GM19023 (cell line): Measurements from ENCODE around the gene DIS3L2.
"Not testable (repeated sequence)": the region's sequence is repeated elsewhere in the genome, so short reads cannot be mapped to it uniquely, and the experiment has no call there.

Experiments
- ATAC-seq: cut with Tn5 transposase; IDR thresholded peaks from one replicate; pipeline ENCODE4 v1.9.1; 2021; ENCODE audit warnings: mild to moderate bottlenecking, moderate library complexity; ENCODE audit not compliant: unreplicated experiment

The DIS3L2 gene

DNA sequence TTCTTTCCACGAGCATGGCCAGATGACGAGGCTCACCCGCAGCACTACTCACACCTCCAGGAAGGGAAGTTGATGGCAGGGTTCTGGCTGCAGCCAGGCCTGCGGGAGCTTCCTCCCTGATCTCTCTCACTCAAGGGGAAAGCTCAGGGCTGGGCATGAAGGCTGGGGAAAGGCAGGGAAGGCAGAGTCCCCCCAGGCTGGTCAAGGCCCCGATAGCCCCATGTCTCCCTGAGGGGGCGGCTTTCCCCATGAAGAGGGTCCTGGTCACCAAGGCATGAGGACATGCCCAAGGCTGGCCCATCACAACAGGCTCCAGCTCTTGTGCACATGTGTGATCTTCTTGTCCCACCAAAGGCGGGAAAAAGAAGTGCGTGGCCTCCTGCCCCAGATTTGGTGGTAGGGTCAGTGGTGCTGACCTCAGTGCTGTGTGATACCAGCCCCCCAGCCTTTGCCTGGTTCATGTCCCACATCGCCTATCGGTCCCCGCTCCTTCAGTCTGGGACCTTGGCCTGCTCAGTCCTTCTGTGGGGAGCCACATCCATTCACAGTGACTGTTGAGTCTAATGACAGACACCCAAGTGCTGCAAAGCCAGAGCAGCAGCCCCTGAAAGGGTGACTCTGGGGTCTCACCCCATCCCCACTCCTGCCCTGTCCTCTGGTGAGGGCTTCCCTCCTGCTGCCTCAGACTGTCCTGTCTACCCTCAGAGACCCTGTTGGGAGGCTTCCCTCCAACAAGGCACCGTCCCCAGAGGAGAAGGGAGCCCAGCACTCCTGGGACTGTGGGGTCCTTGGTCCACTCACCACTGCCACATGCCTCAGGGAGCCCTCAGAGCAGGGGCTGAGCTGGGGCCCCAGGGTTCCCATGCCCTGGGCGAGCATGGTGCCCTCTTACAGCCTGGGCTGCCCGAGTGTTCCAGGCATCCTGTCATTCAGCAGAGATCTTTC lies 367.3 kb downstream of the DIS3L2 start:
- no peak for ATAC-seq

DNA sequence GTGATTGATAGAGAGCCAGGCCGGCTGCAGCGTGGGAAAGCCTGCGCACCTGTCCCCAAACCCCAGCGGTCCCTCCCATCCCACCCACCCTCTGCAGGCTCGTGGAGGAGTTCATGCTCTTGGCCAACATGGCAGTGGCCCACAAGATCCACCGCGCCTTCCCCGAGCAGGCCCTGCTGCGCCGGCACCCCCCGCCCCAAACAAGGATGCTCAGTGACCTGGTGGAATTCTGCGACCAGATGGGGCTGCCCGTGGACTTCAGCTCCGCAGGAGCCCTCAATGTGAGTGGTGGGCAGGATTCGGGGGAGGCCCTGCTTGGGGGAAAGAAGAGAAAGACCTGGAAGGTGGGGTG lies 368.2 kb downstream of the DIS3L2 start:
- no peak for ATAC-seq

DNA sequence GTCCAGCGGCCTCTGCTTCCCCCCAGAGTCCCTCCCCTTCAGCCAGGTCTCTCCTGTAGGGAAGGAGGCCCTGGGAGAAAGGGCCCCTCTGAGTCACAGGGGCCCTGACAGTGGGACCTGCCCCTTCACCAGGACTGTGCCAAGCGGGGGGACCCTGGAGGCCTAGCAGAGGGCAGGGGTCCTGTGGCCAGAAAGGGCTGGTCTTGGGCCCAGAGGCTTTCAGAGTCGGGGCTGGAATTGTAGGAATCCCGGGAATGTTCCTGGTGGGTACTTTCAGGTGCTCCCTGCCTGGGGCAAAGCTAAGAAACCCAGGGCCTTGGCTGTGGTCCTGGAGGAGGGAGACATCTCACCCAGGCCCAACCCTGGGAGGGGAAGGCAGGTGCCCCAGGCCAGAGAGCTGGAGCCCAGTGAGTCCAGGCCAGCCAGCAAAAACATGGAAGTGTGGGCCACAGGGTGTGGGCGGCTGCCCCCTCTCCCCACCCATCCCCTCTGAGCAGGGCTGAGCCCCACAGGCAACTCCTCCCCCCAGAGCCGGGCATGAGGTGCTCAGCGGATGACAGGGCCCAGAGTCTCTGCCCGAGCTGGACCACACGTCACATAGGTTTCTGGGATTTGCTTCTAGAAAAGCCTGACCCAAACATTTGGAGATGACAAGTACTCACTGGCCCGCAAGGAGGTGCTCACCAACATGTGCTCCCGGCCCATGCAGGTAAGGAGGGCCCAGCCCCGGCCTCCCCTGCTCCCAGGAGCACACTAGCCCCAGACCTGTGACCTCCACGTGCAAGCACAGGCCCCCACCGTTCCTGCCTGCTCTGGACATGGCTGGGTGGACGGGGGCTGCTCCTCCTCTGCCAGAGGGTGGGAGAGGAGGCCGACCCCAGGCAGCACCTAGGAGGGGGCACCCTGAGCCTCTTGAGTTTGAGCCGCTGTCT lies 368.8 kb downstream of the DIS3L2 start:
- ATAC-seq: no peak

DNA sequence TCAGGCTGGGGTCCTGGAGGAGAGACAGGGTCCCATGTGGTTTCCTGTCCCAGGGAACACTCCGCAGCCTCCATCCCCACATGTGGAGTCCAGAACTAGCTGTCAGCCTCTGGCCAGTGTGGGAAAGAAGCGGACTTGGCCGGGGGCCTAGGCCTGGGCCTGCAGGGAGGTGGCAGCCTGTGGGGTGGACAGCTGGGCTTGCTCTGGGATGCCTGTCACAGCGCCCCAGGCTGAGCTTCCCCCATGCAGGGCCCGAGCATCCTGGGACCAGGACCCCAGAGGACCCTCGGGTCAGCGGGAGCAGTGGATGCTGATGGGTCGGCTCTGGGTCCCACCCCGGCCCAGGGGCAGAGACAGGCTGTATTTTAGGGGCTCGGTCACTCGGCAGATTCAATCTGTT lies 369.5 kb downstream of the DIS3L2 start:
- ATAC-seq: not testable (repeated sequence)

DNA sequence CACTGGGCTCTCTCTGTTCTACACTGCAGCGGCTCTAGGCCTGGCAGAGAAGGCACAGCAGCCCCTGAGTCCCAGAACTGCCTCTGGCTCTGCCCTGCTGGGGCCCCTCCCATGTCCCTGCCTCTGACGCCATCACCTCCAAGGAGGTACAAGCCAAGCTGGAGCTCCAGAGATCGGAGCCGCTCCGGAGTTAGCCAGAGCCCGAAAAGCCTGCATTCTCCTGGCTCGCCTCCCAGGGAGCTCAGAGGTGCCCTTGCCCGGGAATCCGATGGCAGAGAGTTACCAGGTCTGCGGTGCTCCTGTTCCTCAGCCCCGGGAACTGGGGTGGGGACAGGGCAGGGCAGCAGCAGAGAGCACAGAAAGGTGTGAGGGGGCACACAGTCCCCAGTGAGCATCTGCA lies 370.1 kb downstream of the DIS3L2 start:
- not testable (repeated sequence) for ATAC-seq

DNA sequence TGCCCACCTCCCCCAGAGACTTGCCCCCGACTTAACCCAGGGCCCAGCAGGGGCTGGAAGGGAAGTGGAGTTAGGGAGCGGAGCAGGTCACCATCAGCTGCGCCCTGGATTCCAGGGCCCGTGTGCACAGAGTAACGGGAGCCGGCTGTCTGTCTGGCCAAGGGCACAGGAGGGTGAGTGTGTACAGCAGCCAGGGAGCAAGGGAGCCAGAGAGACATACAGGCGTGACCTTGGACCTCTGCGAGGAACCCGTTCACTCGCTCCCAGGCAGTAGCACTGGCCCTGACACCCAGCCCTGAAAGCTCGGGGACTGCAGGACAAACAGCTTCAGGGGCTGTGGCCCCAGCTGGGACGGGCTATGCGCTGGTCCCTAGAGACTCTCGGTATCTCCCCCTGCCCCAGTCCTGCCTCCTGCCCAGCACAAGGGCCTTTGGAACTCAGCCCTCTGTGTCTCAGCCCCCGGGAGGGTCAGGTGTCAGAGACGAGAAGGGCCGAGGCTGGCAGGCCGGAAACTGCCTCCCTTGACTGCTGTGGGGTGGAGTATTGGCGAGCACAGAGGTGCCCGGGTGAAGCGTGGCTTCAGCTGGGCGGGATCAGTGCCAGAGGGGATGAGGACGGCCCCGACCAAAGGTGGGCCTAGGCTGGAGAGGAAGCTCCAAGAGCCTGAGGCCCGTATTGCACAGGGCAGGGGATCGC lies 370.9 kb downstream of the DIS3L2 start:
- not testable (repeated sequence) for ATAC-seq

DNA sequence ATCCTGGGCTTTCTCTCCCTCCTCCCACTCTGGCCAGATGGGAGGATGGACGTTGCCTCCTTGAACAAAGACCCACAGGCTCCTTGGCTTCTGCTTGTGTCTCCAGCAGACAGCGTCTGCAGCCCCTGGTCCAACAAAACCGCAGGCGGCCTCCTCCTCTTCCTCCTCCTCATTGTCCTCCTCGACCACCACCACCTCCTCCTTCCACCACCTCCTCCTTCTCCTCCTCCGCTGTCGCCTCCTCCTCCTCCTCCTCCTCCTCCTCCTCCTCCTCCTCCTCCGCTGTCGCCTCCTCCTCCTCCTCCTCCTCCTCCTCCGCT lies 371.4 kb downstream of the DIS3L2 start:
- ATAC-seq: no peak

DNA sequence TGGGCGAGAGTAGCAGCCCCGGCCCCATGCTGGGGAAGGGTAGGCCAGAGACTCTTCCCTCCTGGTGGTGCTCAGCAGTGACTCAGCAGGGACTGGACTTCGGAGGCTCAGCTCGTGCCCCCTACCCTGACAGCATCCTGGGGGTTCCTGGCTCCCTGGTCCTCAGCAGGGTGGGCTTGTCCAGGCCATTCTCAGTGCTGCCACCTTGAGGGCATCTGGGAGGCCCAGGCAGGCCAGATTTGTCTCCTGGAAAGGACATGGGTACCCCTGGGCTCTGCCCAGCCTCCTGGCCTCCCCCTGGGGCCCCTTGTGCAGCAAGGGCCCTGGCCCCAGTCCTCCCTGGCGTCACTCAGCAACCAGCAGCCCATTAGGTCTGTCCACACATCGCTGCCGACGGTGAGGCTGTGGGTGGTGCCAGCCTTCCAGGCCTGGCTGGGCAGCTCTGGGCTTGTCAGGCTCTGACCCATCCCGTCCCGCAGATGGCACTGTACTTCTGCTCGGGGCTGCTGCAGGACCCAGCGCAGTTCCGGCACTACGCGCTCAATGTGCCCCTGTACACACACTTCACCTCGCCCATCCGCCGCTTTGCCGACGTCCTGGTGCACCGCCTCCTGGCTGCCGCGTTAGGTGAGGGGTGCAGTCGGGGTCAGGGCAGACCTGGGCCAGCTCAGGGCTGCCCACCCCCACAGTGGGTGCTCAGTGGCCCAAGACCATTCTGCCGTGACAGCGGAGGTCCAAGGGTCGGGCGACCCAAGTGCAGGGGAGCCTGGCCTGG lies 372.0 kb downstream of the DIS3L2 start:
- ATAC-seq: no peak

DNA sequence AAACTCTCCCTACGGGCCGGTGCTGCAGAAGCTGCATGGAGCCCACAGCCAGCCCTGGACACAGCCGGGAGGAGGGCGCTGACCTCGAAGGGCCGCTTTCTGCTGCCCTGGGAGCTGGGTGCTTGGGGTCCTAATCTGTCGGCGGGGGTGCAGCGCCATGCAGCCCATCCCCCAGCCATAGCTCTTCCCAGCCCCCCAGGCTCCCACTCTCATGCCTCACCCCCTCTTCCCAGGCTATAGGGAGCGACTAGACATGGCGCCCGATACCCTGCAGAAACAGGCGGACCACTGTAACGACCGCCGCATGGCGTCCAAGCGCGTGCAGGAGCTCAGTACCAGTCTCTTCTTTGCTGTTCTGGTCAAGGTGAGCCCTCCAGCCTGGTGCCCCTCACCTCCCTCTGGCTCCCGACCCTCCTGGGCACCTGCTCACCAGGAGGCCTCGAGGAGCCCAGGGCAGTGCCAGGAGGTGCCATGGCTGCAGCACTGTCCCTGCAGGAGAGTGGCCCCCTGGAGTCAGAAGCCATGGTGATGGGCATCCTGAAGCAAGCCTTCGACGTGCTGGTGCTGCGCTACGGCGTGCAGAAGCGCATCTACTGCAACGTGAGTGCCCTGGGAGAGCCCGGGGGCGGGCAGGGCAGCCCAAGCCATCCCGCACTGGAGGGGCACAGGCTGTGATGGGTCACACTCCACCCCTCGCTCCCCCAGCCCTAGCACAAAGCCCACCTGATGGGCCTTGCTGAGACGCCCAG lies 372.8 kb downstream of the DIS3L2 start:
- not testable (repeated sequence) for ATAC-seq

DNA sequence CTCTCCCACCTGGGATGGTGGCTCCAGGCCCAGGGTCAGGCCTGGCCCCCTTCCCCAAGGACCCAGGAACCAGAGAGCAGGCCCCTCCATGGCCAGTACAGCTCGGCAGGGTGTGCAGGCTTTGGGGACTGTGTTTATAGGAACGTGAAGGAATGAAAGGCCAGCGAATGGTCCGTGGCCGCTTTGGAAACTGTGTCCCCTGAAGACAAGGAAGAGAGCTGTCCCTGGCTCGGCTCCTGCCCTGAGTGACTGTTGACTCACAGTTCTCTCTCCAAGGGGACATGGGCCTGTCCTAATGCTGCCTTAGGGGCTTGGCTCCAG lies 373.3 kb downstream of the DIS3L2 start:
- not testable (repeated sequence) for ATAC-seq

DNA sequence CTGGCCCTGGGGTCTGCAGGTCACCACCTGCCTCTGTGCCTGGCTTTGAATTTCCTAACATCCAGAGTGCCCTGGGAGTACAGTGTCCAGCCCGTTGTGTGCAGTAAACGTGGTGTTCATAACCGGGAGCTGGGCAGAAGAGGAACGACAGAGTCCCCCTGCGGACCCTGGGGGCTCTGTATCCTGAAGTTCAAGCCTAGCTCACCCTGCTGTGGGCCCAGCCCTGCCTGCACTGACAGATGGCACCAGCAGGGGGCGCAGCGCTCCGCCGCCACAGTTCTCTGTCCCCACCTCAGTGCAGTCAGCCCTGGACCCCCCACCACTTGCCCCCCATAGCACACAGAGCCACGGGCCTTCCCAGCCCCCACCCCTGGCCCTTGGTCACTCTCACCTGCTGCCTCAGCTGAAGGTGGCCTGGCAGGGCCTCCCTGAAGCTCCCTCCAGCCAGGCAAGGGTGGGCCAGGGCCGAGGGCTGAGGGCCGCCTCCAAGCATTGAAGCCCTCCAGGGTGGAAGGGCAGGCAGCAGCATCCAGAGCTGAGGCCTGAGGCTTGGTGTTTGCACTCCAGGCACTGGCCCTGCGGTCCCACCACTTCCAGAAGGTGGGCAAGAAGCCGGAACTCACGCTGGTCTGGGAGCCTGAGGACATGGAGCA lies 373.8 kb downstream of the DIS3L2 start:
- not testable (repeated sequence) for ATAC-seq

DNA sequence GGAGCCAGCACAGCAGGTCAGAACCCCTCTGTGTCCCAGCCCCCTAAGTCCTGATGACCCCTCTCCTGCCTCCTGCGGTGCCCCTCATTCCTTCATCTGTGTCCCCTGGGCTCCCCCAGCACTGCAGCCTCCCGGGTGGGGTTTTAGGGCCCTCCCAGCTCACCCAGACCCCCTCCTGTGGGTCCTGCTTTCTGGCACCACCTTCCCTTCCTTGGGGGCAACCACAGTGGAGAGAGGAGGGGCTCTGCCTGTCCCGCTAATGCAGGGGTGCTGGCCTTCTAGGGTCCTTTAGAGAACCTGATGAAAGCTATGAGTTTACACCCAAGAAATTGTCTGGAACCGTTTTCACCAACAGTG lies 374.3 kb downstream of the DIS3L2 start:
- no peak for ATAC-seq

DNA sequence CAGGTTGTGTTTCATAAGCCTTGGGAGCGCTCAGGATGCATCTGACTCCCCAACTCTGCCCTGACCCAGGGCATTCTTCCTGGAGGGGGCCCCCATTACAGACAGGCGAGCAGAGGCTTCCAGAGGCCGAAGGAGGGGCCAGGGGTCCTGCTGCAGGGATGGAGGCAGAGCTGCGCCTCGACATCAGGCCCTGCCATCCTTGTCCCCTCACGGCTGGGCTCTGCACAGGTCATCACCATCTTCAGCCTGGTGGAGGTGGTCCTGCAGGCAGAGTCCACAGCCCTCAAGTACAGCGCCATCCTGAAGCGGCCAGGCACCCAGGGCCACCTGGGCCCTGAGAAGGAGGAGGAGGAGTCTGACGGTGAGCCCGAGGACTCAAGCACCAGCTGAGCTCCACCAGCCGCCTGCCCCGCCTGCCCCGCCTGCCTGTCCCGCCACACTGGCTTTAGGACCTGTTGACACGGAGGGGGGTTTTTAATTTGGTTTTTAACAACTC lies 374.8 kb downstream of the DIS3L2 start:
- no peak for ATAC-seq

DNA sequence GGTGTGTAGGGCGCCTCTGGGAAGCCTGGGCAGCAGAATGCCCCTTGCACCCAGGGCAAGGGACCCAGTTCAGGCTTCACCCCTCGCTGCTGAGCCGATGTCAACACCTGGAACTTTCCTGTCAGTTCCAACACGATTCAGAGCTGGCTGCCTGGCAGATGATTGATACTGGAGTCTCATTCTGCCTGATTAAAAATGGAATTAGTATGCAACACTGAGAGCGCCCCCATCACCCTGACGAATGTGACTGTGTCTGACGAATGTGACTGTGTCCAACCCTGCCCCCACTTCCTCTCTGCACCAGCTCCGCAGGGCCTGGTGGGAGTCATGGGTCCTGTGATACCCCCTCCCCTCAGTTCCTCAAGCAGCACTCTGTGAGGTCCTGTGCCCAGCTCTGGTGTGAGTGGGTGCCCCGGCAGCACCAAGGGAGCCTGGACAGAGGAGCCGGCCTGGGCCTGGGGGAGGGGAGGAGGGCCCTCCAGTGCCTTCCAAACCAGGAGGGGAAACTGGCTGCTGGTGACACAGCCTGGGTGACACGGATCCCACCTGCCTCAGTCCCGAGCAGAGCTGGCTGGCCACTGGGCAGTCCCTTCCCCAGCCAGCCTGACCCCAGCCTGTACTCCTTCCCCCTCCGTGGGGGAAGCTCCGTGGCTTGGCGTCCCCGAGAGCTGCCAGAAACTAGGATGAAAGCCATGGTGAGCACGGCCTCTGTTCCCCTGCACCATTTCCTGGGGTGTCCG lies 375.6 kb downstream of the DIS3L2 start:
- ATAC-seq: no peak

DNA sequence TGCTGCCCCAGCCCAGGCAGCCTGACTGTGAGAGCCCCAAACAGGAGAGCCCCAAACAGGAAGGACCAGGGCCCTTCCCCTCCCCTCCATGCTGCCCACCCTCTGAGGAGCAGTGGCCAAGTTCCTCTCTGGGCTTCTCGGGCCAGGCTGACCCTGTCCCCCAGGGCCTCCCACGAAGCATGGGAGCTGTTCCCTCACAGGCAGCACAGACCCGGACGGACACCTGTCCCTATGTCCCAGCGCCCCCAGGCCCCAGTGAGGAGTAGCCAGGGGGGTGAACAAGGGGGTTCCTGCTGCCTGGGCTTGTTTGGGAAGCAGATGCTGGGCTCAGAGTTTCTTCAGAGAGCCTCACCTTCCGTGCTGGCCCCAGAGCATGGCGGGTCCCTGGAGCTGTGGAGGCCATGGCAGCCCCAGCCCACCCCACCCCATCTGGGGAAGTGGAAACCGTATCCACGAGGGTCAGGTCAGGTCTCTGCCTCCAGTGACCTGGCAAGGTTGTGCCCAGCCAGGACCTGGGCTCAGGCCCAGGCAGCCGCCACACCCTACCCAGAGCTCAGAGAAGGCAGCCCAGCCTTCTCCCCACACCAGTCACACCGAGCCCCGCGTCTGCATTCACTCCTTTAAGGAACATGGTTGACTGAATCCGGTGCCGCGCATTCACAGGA lies 376.7 kb downstream of the DIS3L2 start:
- ATAC-seq: not testable (repeated sequence)

DNA sequence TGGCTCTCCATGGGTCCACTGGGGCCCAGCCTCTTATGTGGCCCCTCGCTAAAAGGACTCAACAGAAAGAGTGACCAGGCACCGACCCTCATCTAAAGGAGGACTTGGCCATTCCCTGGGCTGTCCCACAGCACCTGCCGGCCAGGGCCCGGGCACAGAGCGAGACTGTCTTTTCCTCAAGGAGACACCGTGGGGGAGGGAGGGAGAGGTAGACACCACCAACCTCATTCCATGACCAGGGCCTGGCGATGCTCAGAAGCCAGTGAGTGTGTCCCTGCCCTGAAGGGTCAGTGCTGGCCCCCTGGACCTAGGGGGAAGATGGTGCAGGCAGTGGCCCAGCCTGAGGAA lies 377.2 kb downstream of the DIS3L2 start:
- no peak for ATAC-seq

DNA sequence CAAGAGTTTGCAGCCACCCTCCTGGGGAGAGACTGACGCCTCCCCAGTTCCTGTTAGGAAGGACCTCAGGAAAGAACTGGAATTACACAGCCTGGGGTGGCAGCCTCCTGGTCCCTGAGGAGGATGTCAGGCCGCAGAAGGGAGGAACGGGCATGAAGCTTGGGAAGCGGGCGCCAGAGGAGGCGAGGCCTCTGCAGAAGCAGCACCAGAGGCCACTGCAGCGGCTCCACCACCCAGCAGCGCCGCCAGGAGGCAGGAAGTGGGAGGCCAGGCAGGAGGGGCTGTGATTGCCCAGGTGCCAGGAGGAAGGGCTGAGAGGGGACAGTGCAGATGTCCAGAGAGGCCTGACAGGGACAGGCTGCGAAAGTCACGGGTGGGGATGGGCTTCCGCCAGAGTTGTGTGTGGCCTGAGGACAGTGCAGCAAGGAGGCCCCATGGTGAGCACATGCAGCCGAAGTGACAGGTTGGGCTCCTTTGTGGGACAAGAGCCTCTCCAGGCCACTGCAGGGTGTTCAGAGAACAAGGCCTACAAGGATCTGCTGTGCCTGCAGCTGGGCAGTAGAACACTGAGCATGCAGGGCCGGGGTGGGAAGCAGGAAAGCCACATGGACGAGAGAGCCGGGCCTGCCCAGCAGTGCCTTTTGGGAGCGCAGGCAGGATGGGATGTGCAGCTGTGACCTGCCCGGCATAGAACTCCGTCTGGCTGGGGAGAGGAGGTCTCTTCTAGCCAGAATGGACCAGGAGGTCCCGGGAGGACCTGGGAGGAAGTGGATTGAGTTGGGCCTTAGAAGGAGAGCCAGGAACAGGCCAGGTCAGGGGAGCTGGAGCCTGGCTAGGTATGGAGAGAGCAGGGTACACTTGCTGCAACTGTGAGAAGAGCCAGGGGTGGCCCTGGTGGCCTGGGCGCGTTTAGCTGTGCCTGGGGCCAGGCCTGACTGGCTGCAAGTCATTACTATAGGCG lies 377.9 kb downstream of the DIS3L2 start:
- ATAC-seq: no peak
